NCI-H82 treated with DMSO at 0.1 percent for 48 hours (cell line): ENCODE data around the gene ADAMTS10.
"Not testable (repeated sequence)": the region's sequence is repeated elsewhere in the genome, so short reads cannot be mapped to it uniquely, and the experiment has no call there.

Experiments
- DNase-seq: peaks from one replicate; lab custom pipeline; 2025; ENCODE audit not compliant: unreplicated experiment; lab: John Stamatoyannopoulos, UW

The ADAMTS10 gene

DNA sequence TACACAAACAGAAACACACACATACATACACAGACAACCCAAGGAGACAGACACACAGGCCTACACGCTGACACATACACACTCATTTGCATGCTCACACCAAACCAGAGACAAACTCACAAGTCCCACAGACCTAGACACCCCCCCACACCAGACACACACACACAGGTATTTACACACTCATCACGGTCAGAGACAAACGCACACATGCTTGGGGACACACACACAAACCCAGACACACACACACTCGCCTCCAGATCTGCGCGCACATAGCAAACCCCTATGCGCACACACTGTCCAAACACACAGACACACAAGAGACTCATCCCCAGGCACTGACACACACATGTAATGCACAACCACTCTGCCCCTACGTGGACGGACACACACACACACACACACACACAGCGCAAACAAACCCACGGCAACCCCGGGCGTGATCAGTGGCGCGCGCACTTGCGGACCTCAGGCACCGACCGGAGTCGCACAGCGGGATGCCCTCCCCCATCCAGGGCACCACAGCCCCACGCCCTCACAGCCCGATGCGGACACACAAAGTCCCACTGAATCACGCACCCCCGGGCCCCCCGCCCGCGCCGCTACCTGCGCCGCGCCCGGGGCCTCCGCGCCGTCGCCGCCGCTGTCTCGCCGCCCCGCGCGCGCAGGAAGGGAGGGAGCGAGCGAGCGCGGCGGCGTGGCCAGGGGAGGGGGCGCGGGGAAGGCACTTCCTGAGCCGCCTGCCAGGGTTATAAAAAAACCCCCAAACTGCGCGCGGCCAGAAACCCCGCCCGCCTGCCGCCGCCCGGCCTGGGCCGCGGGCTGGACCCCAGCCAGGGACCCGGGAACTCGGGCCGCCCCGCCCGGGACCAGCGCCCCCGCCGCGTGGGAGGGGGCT lies at the start of gene ADAMTS10:
TSS of gene ADAMTS10 (minus strand) at position 675 of the 895 bp plus-strand sequence. CDS start 5,005 bp downstream, outside the sequence.
- DNase-seq = no peak

DNA sequence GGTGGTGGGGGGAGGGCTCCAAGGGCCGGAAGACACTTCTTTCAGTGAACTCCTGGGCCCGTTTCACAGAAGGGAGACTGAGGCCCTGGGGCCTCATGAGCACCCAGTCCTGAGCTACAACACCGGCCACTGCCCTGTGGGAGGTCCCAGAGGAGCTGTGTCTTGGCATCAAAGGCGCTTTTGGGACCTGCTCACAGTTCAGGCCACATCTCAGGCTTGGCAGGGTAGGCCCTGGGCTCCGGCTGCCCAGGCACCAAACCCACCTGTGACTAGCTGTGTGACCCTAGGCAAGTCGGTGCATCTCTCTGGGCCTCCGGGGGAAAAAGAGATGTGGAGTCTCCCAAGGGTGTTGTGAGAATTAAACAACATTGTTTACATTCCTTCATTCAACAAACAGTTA lies 49.4 kb upstream of the ADAMTS10 start:
- no peak for DNase-seq

DNA sequence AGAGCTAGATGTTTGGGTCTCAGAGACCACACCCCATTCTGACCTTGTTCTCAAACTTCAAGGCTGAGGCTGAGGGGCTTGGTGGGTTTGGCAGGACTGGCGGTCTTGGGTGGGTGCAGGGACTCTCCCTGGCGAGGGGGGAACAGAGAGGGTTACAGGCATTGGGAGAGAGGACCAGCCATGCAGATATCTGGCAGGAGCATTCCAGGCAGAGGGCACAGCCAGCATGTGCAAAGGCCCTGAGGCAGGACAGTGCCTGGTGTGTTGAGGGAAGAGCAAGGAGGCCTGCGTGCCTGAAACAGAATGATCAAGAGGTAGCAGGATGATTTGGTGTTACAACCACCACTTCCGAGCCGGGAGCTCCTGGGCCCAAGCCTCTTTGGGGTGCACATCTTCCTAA lies 47.4 kb upstream of the ADAMTS10 start:
- no peak for DNase-seq

DNA sequence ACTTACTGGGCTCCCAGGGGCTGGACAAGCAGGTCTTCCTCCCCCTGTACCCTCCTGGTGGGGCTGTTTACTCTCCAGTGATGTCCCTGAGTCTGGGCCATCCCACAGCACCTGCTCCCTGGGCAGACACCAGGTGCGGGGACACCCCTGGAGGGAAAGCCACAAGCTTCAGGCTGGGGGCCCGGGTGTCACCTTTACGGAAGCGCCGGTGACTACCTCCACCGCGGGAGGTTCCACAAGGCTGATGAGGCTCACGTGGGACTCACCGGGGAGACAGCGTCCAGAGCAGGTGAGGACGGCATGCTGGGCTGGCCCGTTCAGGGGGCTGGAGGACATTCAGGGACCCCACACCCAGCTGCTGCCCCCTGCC lies 44.8 kb upstream of the ADAMTS10 start:
- DNase-seq = no peak

DNA sequence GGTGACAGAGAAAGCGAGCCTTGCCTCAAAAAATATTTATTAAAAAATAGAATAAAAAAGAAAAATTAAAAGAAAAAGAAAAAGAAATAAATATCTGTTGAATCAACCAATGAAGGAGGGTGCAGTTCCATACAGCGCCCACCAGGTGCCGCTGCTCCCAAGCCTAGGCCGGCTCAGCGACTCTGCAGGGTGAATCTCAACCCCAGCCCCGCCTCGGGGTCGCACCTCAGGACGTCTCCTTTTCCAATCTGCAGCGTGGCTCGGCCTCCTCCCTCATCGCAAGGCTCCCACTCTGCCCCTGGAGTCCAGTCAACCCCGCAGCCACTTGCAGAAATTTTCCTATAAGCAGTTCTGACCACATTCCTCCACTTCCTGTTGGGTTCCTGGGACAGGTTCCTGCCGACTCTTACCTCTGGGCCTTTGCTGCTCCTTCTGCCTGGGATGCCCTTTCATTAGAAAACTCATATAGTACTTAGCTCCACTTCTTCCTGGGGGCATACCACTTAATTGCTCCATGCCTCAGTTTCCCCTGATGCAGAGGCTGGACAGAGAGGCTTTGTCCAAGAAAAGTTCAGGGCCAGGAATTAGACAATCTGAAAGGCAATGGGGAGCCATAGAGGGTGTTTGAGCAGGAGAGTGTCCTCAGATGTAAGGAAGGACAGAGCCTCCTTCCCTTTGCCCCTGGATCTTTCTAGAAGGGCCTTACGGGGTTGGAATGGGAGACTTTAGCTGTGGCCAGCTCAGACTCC lies 44.2 kb upstream of the ADAMTS10 start:
- no peak for DNase-seq

DNA sequence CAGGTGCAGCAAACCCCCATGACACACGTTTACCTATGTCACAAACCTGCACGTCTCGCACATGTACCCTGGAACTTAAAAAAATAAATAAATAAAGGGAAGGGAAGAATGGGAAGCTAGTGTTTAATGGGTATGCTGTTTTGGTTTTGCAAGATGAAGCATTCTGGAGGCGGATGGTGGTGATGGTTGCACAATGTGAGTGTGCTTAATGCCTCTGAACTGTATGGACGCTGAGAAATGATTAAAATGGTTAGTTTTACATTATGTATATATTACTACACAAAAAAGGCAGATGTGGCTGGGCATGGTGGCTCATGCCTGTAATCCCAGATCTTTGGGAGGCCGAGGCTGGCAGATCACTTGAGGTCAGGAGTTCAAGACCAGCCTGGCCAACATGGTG lies 37.7 kb upstream of the ADAMTS10 start:
- DNase-seq = no peak

DNA sequence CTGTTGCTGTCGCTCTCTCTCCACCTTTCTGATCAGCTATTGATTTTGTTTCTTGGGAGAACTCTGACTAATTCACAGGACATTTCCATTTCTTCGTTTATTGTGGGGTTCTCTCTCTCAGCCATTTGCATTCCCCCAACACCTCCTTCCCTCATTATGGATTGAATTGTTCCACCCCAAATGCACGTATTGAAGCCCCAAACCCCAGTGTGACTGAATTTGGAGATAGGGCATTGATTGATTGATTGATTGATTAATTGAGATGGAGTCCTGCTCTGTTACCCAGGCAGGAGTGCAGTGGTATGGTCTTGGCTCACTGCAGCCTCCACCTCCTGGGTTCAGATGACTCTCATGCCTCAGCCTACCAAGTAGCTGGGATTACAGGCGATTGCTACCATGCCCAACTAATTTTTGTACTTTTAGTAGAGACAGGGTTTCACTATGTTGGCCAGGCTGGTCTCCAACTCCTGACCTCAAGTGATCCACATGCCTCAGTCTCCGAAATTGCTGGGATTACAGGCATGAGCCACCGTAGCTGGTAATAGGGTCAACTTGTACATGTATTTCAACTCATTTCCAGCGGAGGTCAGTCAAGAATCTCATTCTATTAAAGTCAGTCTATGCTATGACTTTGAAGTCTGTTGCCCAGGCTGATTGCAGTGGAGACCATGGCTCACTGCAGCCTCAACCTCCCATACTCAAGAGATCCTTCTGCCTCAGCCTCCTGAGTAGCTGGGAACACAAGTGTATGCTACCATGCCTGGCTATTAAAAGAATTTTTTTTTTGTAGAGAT lies 33.5 kb upstream of the ADAMTS10 start:
- DNase-seq = no peak

DNA sequence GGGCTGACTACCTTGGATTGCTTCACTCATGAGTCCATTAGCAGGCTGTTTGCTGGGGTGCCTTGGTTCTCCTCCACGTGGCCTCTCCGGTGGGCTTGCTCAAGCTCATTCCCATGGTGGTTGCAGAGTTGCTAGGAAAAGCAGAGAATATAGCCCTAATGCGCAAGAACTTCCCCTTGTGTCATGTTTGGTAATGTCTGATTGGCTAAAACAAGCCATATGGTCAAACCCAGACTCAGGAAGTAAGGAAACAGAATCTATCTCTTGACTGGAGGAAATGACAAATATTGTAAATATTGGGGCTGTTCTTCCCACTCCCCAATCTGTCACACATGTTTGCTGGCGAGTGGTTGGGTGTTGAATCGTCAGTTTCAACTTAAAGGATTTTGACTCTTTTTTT lies 32.0 kb upstream of the ADAMTS10 start:
- no peak for DNase-seq

DNA sequence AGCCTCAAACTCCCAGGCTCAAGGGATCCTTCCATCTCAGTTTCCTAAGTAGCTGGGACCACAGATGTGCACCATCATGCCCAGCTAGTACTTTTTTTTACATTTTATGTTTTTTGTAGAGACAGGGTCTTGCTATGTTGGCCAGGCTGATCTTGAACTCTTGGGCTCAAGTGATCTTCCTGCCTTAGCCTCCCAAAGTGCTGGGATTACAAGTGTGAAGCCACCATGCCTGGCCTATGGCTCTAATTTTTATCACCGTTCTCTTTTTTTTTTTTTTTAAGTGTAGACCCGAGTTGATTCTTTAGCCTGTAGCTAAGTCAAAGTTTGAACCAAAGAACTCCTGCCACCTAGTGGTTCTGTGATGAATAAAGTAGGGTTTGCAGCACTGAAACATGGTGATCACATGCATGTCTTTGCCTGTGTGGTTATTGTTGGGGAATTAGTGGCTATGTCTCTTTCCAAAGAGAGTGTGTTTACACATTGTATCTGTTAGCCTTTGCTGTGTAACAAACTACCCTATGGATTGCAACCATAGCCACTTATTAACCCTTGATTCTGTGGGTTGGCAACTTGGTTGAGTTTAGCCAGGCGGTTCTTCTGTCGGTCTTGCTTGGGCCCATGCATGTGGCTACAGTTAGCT lies 31.5 kb upstream of the ADAMTS10 start:
- no peak for DNase-seq

DNA sequence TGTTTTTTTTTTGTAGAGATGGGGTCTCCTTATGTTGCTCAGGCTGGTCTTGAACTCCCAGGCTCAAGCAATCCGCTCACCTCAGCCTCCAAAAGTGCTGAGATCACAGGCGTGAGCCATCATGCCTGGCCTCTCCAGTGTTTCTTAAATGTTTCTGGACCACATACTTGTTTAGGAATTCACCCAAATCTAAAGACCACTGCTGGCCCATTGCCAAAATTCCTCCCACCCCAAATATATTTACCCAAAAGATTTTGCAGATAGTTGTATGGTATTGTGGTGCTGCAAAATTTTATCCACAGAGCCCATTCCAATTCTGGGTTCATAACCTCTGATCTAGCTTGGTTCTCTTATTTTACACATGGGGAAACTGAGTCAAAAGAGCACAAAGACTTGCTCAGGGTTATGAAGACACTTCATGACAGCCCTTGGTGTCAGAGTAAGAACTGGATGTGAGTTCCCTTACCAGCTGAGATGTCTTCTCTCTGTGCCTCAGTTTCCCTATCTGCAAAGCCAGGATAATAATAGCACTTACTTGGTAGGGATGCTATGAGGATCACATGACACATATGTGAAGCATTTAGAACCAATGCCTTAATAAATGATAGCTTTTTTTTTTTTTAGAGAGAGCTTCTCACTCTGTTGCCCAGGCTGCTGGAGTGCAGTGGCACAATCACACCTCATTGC lies 30.8 kb upstream of the ADAMTS10 start:
- no peak for DNase-seq

DNA sequence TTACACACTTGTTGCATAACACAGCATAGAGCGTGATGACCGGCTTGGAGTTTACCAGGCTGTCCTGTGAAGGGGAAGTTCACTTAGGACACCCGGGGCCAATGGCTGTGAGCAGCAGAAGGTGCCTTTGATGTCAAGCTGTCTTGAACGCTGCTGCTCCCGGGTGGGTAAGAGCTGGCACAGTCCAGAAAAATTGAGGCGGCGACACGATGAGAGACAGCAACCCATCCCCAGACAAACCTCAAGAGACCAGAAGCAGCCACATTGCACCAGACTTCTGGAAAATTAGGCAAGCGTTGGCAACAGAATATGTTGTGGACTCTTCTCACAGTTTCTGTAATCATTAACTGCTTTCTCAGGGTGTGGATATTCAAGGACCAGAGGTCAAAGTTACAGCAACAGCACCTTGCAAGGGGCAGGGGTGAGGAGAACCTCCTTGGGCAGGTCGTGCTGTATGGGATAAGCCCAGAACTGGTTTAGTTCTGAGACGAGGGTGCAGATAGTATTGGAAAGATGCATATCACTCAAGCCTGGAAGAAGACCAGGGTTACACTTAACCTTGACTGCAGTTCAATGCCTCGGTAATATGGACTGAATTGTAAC lies 30.0 kb upstream of the ADAMTS10 start:
- DNase-seq = no peak

DNA sequence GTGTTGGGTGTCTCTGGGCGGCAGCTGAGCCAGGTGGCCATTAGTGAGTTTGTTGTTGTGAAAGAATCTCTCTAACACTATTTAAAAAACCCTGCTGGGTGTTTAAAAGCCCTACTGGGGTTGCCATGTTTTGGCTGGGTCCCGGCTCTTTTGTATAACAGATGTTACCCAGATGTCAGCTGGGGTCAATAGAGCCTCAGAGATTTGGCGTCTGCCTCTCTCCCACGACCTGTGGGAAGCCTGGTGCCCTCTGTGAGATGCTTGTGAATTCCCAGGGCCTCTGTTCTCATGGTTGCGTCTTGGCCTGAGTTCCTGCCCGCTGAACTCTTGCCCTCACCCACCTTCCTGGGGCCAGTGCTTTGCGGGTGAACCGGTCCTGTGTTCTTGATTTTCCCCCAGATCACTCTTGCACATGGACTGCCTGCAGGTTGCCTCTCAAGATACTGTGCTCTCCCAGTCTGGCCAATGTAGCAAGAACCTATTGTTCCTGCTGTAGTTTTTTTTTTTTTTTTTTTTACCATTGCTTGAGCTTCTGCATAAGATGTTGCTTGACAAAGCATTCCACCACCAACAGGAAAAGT lies 29.4 kb upstream of the ADAMTS10 start:
- DNase-seq = no peak

DNA sequence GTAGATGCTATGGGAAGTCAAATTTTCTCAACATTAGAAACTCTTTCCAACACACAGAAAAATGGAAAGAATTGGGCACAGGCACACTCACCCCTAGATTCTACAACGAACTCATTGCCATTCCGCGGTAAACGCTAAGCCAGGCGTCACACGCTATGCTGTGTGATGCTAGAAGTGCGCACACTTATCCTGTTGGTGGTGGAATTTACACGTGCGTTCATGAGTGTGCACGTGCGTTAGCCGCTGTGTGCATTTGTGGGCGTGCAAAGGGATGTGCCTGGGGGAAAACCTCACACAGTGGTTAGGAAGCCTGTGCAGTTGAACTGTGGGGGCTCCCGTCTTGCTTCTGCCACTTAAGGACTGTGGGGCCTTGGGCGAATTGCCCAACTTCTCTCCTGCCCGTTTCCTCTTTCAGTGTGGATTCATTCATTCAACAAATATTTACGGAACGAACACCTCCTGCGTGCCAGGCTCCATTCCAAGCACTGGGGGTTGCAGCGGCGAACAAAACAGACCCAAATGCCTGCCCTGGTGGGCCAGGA lies 27.6 kb upstream of the ADAMTS10 start:
- DNase-seq = no peak

DNA sequence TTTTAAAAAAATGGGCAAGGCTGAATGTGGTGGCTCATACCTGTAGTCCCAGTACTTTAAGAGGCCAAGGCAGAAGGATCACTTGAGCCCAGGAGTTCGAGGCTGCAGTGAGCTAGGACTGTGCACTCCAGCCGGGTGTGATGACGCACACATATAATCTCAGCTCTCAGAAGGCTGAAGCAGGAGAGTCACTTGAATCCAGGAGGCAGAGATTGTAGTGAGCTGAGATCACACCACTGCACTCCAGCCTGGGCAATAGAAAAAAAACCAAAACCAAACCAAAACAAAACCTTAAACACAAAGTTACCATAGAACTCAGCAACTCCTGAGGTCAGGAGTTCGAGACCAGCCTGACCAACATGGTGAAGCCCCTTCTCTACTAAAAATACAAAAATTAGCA lies 26.6 kb upstream of the ADAMTS10 start:
- not testable (repeated sequence) for DNase-seq

DNA sequence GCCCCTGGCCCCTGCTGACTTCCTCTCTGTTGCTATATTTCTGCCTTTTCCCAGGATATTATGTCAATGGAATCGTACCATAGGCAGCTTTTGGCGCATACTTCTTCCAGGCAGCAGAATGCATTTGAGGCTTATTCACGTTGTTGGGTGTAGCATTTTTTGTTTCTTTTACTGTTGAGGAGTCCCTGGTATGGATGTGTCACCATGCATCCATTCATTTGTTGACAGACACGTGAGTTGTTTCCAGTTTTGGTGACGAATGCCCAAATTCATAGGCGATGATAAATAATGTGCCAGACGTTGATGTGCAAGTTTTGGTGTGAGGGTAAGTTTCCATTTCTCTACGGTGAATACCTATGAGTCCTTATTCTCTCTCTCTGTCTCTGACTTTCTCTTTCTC lies 24.9 kb upstream of the ADAMTS10 start:
- DNase-seq = no peak

DNA sequence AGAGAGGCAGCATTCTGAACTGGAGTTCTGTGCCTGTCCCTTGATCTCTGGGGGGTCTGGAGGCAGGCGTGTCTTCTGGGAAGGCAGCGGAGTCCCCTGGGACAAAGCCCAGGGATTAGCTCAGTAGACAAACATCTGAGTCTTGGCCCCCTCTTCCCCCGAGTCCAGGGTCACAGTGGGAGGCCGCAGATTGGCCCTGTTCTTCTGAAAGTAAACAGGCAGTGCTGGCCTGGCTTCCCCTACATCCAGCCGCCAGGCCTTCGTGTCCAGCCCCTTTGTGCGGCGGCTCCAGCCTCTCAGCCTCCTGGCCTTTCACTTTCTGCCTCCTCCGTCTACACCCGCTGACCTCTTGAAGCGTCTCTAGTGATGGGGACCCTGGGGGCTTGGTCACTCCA lies 20.9 kb upstream of the ADAMTS10 start:
- DNase-seq = no peak

DNA sequence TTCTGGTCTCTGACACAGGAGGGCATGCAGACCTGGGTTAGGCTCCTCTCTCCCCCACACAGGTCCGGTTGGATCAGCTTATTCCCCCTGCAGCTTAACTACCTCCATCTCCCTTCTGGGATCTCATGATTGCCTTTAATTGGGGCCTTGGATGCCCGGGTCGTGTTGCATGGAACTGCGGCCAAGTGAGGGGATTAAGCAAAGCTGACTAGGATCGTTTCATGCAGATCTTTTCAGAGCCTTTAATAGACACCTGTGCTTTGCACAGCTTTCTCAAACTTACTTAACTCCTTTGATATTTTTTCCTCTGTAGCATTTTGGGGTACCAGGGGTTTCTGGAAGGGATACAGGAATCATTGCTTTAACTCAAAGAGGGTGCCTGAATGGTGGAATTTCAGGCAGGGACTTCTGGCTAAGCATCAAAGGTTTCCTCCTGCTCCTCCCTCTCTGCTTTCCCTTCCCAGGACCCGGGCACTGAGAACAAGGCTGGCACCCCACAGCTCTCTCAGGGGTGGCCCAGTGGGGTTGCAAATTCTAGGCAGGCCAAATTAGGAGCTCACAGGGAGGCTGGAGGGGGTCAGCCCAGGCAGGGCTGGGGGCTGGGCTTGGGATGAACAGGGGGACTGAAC lies 20.4 kb upstream of the ADAMTS10 start:
- DNase-seq = no peak

DNA sequence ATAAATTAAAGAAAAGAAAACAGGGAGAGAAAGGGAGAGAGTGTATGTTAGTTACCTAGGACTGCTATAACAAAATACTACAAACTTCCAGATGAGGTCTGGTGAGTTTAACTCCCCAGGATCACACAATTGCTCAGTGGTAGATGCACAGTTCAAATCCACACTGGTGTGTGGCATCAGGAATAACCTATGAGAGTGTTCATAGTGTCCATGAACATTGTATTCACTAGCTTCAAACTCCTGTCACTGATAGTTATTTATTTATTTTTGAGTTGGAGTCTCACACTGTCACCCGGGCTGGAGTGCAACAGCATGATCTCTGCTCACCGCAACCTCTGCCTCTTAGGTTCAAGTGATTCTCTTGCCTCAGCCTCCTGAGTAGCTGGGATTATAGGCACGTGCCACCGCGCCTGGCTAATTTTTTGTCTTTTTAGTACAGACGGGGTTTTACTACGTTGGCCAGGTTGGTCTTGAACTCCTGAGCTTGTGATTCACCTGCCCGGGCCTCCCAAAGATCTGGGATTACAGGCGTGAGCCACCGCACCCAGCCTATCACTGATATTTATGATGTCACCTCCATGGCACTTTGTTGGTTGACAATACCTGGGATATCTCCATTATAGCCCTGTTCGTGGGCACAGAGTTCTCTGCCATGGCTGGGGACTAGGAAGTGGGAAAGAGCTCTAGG lies 19.6 kb upstream of the ADAMTS10 start, which contains the start of gene NFILZ:
TSS of gene NFILZ (plus strand) at position 638 of the 688 bp plus-strand sequence. CDS start 46,133 bp downstream, outside the sequence.
- DNase-seq = no peak
